CMK (cell line): ENCODE results near the gene PRMT6.
"Not testable (repeated sequence)": the region's sequence is repeated elsewhere in the genome, so short reads cannot be mapped to it uniquely, and the experiment has no call there.

Source experiments
- DNase-seq: peaks from one replicate; pipeline ENCODE4 v3.0.0-alpha.2; 2010; ENCODE audit warnings: low read depth

The PRMT6 gene

DNA sequence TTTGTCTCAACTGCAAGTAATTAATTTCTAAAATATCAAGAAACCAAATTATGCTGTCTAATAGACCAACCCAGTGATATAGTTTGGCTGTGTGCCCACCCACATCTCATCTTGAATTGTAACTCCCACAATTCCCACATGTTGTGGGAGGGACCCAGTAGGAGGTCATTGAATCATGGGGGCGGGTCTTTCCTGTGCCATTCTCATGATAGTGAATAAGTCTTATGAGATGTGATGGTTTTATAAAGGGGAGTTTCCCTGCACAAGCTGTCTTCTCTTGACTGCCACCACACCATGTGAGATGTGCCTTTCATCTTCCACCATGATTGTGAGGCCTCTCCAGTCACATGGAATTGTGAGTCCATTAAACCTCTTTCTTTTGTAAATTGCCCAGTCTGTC, 36.9 kb downstream of the PRMT6 start:
- DNase-seq = not testable (repeated sequence)

DNA sequence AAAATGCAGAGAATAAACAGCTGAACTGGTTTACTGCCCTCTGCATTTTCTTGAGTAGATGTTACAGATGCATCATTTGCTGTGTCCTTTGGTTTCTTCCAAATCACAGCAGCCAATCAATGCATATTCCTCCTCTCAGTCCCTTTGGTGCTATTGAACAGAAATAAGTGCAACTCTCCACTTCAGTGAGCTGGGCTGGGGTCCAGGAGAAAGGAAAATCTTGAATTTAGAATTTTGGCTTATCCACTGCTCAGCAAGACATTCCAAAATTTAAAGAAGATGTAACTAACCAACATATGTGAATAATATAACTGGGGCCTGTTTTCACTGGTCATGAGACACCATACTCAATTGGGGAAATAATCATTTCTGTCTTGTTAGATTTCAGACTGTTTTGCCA, 39.2 kb downstream of the PRMT6 start:
- no peak for DNase-seq

DNA sequence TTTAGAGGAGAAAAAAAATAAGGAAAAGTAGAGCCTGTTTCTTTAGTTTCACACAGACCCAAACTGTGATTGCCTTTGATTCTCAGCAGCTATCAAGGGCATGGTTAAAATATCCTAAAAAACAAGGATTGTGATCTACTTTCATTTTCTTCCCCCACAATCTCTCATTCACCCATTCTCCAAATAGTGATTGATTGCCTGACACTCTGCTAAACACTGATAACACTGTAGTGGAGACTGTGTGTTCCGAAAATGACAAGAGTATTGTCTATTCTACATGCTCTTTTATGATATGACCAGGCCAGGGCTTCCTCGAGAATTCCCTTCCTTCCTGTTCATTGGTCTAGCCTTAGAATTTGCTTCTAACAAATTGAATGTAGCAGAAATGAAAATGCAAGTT, 40.2 kb downstream of the PRMT6 start:
- DNase-seq = no peak

DNA sequence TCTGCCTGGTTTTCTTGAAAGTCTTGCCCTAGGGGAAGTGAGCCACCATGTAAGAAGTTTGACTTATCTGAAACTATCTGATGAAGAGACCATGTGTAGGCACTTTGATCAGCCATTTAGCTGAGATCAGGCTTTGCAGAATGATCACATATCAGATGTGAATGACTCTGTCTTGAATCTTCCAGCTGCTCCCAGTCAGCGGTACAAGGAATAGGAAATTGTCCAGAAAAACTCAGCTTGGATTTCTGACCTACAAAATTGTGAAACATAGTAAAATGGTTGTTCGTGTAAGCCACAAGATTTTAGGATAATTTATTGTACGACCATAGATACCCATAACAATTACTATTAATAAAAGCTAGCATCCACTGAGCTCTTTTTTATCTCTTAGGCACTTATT, 42.5 kb downstream of the PRMT6 start:
- DNase-seq = no peak

DNA sequence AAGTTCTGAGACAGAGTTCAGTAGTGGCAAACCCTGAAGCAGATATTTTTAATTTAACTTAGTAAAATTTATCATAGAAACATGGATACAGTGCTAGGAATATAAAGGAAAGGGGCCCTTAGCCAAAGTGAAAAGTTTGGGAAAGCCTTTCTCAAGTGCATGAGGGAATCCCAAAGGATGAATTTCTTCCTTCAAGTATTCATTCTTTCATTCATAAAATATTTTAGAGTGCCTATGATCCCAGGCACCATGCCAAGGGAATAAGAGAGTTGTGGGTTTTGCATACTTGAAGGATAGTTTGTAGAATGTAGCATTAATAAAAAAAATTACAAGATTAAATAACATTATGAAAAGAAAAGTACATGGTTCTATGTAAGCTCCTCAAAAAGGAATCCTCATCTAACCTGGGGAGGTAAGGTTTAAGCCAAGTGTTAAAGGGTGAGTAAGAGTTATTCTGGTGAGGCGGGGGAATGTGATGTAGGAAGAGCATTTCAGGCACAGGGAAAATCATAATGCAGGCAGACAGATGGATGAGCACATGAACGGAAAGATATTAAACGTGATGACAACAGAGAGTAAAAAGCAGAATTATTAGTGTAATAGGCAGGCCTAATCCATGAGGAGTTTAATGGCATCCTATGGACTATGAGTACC, 44.0 kb downstream of the PRMT6 start:
- no peak for DNase-seq

DNA sequence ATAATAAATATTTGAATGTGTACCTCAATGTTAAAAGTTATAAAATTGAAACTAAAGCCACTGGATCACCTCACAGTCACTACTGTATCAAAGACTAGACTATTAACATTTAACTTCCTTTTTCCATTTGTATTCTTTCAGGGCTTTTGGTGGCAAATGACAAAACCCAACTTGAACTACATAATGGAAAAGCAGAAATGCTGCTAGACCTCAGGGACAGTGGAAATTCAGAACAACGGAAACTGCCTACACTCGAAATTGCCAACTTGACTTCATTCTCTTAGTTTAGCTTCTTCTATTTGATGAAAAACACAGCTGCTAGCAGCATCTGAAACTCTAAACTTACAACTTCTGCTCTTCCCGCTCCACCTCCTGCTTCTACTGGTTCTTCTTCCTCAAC, 49.4 kb downstream of the PRMT6 start:
- no peak for DNase-seq
